Stimulated activated CD4-positive, alpha-beta T cell treated with anti-CD3 and anti-CD28 coated beads, Interleukin-1b, Interleukin-23, amount 100 ng/mL, for 4 hours (primary cell): Measurements from ENCODE around the gene COA5.
"Not testable (repeated sequence)": the region's sequence is repeated elsewhere in the genome, so short reads cannot be mapped to it uniquely, and the experiment has no call there.

Source experiments
- DNase-seq, 2 donors: peaks; one replicate each; pipeline ENCODE4 v3.0.0-alpha.2; 2020; ENCODE audit warnings: low read depth in 2 of 2

Gene COA5

DNA sequence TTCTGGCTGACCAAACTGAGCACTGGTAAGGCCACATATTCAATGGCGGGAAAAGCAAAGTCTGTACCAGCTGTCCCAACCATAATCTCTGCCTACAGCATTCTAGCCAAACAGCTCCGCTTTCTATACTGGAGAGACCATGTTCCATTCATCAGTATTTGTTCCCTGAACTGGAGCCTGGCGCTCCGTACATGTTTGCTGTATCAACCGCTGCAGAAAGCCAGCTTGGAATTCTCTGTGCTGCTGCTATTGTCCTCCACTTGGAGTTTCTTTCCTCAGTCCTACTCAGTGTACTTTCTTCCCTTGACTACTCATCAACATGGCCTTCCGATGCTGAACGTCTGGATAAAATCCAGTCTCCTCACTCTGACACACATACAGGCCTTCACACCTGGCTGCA, 1.9 kb downstream of the COA5 start:
- DNase-seq = no peak

DNA sequence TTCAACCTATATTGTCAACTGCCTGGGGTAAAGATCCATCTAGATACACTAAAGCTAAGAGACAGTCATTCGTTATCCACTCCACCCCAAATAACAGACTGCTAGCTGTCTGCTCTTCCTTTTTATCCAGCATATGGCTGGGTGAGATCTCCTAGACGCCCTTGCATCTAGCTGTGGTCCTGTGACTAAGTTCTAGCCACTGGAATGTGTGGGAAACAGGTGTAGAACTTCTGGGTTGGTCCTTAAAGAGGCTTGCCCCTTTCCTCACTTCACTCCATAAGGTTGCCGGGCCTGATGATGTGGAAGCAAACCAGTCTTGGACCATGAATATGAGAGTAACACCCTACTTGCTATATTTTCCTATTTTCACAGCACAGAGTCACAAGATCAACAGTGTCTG, 3.2 kb downstream of the COA5 start:
- no peak for DNase-seq

DNA sequence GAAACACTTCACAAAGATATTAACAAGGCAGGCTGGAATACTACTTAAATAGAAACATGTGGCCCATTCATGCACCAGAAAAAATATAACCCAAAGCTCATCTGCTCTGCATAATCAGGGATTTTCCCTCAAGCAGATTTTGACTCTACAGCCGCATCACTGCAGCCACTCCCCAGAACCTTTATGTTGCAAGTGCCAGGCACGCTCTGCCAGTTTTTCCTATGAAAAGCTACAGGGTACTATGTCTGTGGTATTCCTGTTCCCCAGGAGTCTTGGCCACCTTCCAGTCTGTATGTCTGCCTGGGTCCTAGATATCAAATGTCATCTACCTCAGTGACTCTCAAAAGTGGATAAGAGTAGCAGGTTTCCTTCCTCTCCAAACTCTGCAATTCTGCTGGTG, 3.8 kb downstream of the COA5 start:
- DNase-seq = no peak

DNA sequence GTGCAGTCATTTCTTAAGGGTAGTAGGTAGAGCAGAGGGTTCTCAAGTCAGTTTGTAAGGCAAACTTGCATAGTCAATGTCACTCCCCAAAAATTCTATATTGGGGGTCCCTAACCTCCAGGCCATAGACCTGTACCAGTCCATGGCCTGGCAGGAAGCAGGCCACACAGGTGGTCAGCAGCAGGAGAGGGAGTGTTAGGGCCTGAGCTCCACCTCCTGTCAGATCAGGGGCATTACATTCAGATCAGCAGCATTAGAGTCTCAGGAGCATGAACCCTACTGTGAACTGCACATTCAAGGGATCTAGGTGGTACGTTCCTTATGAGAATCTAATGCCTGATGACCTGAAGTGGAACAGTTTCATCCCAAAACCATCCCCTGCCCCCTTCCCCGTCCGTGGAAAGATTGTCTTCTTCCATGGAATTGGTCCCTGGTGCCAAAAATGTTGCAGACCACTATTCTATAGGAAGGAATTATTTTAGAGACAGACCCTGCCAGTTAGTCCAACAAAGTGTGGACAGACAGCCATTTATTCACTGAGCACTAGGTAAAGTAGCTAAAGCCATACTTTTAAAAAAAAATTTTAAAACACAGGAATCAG, 6.7 kb downstream of the COA5 start:
- DNase-seq = no peak

DNA sequence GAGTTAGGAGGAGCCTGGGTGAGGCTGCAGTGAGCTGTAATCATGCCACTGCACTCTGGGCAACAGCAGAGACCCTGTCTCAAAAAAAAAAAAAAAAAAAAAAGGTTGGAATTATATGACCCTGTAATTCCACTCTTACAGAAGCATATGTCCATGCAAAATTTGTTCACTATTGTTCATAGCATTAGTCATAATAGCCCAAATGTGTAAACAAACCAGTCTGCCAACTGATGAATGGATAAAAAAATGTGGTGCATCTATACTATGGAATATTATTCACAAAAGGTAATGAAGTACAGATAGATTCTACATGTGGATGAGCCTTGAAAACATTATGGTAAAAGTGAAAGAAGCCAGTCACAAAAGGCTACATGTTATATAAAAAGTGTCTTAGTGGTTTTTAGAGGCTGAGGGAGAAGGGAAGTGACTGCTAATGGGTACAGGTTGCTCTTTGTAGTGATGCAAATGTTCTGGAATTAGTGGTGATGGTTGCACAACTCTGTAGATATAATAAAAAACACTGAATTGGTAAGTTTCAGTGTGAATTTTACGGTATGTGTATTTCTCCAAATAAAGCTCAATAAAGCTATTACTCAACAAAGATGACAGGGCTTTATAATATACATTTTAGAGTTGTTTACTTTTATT, 9.4 kb downstream of the COA5 start:
- no peak for DNase-seq

DNA sequence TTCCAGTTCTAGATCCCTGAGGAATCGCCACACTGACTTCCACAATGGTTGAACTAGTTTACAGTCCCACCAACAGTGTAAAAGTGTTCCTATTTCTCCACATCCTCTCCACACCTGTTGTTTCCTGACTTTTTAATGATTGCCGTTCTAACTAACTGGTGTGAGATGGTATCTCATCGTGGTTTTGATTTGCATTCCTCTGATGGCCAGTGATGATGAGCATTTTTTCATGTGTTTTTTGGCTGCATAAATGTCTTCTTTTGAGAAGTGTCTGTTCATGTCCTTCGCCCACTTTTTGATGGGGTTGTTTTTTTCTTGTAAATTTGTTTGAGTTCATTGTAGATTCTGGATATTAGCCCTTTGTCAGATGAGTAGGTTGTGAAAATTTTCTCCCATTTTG, 13.6 kb downstream of the COA5 start:
- not testable (repeated sequence) for DNase-seq

DNA sequence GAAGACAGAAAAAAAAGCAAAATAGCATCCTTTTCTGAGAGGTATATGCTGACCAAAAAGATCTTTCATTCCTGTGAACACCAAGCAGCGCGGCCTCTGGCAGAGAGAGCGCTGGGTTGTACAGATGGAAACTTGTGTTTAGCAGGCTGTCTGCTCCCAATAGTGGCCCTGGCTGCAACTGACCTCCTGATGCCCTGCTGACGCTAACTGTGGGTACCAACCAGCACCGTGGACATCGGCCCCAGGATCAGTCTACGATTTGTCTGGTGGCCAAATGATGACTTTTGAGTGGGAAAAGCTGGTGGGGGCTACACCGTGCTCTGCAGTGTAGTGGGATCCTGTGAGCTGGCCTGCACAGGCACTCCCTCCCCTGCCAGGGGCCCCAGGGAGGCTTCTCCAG, 15.7 kb downstream of the COA5 start:
- DNase-seq = no peak

DNA sequence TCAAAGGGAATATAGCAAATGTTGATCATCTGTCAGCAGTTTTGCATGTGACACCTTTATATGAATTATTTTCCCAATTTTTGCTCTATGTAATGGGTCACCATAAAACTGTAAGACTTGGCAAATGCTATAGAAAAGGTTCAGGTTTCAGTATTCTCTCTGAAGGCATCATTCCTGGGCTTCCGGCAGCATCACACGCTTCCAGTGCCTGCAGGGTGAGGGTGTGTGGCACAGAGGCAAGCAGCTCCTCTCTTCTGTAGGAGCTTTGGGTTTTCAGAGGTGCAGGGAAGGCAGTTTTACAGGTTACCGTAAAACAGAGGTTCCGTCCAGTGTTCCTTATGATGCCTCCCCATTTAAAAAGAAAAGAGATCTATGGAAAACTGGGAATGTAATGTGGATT, 18.8 kb downstream of the COA5 start:
- DNase-seq = no peak

DNA sequence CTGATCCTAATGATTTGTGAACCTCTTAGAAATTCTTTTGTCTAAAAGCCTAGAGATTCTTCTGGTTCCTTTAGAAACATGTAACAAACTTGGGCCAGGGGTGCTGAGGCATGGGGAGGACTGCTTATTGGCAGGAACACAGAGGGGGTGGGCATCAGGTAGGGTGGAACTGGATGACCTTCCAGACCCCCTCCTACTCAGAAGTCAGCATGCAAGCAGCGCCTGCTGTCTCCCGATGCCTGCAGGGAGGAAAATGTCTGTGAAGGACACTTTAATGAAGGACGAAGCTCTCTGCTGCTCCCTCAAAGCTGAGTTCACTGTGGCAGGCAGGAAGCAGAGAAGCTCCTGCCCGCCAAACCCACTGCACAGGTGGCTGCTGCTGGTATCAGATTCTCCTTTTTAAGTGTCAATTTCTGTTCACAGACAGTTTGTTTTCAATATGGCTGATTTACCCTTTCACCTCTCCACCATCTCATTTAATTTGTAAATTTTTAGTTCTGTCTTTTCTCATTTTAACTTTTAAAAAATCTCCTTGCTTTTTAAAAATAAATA, 19.4 kb downstream of the COA5 start:
- no peak for DNase-seq

DNA sequence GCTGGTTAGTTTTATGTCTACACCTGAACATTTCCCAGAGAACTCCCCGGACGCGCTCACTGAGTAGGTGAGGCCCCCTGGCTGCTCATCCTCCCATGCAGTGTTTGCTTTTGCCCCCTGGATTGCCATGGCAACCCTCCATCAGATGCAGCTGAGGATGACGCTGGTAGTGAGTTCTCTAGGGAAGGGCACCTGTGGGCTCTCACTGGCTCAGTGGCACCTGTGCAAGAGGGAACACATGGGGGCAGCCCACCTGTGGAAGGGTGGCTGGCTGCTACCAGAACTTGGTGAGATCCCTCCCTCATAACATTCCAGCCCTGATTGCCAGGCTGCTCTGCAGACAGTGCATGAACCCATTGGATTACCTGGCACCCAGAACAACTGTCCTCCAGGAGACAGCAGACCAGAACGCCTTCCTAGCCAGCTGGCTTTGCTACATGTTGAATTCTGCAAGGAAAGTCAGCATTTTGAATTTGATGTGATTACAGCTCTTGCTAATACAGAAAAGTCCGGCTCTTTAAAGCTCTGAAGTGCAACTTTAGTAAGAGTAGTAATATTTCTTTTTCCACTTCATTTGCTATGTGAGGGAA, 21.7 kb downstream of the COA5 start:
- no peak for DNase-seq

DNA sequence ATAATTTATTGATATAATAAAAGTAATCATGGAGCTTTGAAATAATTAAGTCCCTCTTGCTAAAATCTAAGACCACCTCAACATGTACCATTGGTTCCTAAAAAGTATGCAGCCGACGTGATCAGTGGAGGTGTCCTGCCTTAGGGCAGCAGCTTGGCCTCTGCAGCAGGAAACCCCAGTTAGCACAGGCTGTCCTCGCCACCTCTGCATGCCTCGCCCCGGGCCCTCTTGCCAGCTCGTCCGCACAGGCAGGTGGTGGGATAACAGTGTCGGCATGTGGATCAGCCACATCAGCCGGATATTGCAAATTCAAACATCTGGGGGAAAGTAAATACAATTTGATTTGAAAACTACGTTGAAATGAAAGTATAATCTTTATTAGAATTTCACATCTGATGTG, 22.9 kb downstream of the COA5 start:
- DNase-seq = no peak

DNA sequence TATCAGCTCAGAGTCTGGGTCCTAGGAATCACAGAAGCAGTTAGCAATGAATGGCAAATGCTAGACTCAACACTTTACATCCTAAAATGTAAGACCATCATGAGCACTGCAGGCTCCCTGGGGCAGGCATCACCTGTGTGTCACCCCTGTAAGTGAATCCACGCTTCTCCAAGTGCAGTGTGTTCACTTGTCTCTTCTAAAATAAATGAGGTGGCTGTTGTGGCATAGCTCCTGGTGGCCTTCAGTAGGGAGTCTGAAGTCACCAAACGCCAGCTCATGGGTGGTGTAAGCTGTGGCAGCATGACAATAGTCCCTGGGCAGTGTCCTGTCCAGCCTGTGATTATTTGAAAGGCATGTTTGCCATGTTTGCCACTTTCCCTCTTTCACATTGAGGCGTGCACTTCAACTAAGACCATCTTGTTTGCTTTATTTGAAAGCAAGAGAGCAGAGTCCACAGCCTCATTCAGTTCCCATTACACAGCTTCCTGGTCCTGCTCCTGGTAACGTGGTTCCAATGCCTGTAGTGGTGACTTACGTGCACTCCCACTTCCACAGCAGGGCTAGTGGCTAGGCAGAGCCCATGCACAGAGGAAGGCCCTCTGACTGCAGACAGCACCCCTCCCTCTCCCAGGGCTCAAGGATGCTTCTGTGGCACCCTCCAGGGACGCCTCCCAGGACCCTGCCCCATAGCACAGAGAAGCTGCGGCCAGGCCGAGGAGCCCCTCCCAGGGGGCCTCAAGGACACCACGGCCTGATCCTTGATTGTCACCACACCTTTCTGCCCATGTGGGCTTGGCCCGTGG, 24.3 kb downstream of the COA5 start:
- DNase-seq = no peak

DNA sequence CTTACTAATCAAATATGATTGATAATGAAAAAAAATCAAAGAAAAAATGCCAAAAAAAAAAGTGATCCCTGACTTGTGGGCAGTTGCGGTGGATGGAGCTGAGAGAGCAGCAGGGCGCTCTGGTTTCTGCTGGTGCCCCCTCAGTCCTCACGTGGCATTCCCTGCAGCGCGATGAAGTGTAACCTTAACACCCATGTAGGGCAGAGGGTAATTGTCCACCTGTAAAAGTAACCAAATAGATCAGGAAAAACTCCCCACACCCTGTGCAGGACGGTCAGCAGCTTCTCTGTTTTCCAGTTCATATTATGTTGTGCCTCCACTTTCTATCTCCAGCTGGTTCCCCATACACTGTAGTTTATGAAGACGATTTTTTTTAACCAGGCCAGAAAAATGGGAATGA, 25.0 kb downstream of the COA5 start:
- no peak for DNase-seq

DNA sequence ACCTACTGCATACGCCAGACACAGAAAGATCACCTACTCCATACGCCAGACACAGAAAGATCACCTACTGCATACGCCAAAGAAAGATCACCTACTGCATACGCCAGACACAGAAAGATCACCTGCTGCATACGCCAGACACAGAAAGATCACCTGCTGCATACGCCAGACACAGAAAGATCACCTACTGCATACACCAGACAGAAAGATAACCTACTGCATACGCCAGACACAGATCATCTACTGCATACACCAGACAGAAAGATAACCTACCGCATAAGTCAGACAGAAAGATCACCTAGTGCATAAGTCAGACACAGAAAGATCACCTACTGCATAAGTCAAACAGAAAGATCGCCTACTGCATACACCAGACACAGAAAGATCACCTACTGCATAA, 25.8 kb downstream of the COA5 start:
- DNase-seq = no peak

DNA sequence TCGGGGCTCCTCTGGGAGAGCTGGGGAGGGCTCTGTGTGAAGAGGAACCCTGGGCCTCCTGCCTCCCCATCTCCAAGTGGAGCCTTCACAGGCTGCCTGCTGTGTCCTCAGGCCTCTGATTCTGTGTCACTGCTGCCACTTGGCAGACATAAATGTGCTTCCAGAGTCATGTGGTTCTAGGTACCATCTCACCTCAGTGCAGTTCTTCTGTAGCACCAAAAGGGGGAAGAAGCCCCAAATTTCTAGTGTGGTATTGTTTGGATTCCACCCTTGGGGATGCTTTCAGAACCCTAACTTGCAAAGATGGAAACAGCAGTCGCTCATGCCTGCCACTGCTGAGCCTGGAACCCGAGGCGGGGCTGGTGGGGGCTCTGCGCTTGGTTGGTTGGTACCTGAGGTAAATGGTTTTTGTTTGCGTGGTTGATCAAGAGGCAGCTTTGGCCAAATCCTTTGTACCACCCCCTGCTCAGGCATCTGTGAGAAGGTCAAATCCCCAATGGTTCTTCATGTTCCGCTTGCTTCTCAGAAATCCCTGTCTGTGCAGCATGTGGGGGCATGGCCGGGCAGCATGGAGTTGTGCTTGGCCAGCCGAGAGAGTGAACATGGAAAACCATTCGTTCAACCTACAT, 27.5 kb downstream of the COA5 start:
- DNase-seq = no peak

DNA sequence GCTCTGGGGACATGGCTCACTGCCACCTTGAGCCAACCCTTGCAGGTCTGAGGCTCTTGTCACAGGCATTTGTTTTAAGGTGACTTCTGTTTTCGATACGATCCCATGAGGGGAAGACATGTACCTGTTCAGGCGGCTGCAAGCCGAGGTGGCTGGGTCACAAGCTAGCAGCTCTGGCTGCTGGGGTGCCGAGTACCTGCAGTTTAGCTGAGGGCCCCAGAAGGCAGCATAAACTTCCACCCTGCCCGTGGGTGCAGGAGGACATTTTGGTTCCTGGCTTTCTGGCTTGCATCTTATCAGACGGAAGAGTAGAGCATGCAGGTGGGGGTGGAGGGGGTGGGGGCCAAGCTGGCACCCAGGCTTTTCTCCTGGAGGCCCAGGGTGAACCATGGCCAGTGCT, 28.4 kb downstream of the COA5 start:
- DNase-seq = no peak

DNA sequence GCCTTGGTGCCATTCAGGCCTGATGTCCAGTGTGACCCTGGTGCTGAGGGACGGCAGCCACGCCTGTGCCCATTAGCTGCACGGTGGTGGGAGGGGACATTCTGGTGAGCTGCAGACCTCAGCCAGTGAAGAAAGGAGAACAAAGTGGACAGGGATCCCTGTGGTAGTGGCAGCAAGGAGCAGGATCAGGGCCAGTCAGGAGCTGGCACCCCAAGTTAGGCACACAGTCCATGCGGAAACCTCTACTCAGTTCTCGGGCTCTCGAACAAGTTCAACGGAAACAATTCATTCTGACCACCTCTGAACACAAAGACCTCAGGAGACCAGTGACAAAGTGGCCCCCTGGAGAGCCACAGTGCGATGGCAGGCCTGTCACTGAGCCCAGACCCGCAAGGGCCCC, 30.1 kb downstream of the COA5 start:
- no peak for DNase-seq

DNA sequence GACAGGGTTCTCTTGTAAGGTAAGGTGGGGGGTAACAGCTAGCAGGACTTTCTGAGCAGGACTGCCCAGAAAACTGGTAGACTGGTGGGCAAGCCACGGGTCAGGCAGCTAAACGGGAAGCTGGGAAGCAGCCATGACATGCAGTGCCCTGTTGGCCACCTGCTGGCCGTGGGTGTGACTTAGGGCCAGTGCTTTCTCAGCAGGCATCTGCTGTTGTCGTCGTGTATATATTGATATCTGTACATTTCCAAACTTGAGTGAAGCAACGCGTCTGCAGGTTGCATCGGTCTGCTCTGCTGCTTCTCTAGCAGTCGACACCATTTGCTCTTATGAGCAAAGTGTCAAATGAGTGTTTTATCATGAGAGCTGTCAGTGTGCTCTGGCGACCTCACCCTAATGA, 31.0 kb downstream of the COA5 start:
- no peak for DNase-seq

DNA sequence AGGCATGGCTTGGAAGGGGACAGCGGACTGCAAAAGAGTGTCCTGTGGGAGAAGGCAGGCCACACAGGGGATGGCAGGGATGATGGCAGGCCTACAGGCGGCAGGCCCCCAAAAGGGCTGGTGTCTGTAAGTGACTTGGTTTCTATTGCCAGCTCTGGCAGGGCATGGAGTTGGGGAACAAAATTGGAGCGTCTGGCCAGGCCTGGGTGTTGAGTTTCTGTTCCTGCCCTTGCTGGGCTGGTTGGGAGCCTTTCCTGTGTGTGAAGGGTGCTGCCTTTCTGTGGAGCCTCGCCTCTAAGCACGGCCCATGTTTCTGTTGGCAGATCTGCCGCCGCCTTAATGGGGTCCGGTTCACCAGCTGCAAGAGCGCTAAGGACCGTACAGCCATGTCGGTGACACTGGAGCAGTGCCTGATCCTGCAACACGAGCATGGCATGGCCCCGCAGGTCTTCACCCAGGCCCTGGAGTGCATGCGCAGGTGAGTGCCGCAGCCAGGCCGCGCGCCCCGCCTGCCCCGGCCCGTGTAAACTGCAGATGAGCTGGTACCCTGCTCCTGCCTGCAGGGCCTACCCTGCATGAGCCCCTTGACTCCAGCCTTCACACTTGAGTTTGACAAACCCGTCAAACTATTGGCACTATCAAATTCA, 31.5 kb downstream of the COA5 start:
- DNase-seq = no peak

DNA sequence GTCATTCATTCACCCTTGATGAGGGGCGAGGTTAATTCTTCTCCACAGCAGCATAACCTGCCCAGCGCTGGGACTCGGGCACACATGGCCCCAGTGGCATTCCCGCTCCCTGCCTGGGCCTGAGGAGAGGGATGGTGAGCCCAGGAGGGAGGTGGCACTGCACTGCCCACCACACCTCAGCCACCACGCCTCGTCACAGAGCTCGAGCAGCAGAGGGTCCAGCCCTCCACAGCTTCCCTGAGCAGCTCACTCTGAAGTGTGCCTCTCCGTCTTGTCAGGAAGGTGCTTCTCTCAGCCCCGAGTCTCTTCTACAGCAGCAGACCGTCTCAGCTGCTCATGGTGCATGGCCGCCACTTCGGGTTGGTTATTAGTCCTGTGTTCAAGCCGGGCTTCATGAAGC, 34.9 kb downstream of the COA5 start:
- DNase-seq = no peak

DNA sequence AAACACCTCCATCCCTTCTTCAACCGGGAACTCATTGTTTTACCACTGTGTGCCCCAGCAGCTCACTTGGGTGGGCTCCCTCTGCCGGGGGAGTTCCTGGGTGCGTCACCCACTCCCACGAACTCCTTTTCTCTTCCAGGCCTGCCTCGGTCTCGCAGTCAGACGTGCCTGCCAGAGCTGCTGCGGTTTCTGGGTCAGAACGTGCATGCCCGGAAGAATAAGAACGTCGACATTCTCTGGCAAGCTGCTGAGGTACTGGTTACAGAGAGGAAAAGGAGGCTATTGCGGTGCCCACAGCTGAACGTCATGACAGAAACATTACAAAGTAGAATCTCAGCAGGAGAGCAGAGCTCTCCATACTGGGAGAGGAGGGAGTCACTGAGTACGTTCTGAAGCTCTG, 35.6 kb downstream of the COA5 start:
- DNase-seq = no peak

DNA sequence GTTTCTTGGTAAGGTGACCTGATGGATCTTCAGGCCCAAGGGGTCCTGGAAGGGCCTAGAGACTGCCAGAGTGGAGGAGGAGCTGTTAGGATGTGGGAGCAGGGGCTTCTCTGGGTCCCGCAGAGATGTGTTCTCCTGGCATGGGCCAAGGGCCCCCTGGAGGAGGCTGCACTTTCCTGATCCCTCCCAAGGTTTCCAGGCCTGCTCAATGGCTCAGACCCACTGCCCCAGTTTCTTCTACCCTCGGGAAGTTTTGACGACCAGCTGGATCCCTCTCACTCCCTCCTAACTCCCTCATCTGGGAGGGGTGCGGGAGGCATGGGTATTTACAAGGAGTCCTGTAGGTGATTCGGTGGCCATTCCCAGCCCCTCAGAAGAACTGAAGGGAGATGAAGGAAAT, 36.1 kb downstream of the COA5 start:
- no peak for DNase-seq
